SK-N-SH treated with all-trans-retinoic acid at 6 μM for 48 hours (cell line): ENCODE data around the gene GPR12.

Source experiments
- ATAC-seq: fragments of 200-7000 bp; cut with Tn5 transposase; 3 replicates; pipeline ENCODE4 v1.9.1; 2020; ENCODE audit warnings: mild to moderate bottlenecking, moderate library complexity
- ARNTL ChIP-seq: fragments of 450-650 bp; formaldehyde crosslinking; IDR thresholded peaks from 2 replicates; pipeline ENCODE4 v1.5.0; 2020; ENCODE audit warnings: low read depth, mild to moderate bottlenecking, moderate library complexity, borderline replicate concordance
- BACH2 ChIP-seq: fragments of 250-450 bp; sonication (Bioruptor Pico); IDR thresholded peaks from 2 replicates; pipeline ENCODE4 v1.9.0; 2021; ENCODE audit warnings: mild to moderate bottlenecking, borderline replicate concordance
- CSDC2 ChIP-seq: fragments of 250-450 bp; sonication (Bioruptor Pico); IDR thresholded peaks from 2 replicates; pipeline ENCODE4 v1.5.0; 2020; ENCODE audit warnings: mild to moderate bottlenecking, moderate library complexity
- ESRRG ChIP-seq: fragments of 250-450 bp; sonication (Bioruptor Pico); IDR thresholded peaks from 2 replicates; pipeline ENCODE4 v1.6.1; 2021; ENCODE audit warnings: mild to moderate bottlenecking
- GLIS3 ChIP-seq: fragments of 250-450 bp; sonication (Bioruptor Pico); IDR thresholded peaks from 2 replicates; pipeline ENCODE4 v1.5.0; 2020; ENCODE audit warnings: mild to moderate bottlenecking, moderate library complexity
- ISL1 ChIP-seq: fragments of 250-450 bp; sonication (Bioruptor Pico); IDR thresholded peaks from 2 replicates; pipeline ENCODE4 v2.1.2; 2022; ENCODE audit warnings: mild to moderate bottlenecking, moderate library complexity
- PPARA ChIP-seq: fragments of 250-450 bp; sonication (Bioruptor Pico); IDR thresholded peaks from 2 replicates; pipeline ENCODE4 v1.5.0; 2020; ENCODE audit warnings: mild to moderate bottlenecking, borderline replicate concordance
- RARB ChIP-seq: fragments of 250-450 bp; sonication (Bioruptor Pico); IDR thresholded peaks from 2 replicates; pipeline ENCODE4 v1.8.0; 2021; ENCODE audit warnings: mild to moderate bottlenecking, moderate library complexity
- SNAI2 ChIP-seq: fragments of 250-450 bp; sonication (Bioruptor Pico); IDR thresholded peaks from 2 replicates; pipeline ENCODE4 v1.5.0; 2020; ENCODE audit warnings: mild to moderate bottlenecking, moderate library complexity
- TCF4 ChIP-seq: fragments of 250-450 bp; sonication (Bioruptor Pico); IDR thresholded peaks from 2 replicates; pipeline ENCODE4 v1.8.0; 2021; ENCODE audit warnings: mild to moderate bottlenecking, moderate library complexity, borderline replicate concordance
- TOX ChIP-seq: fragments of 250-450 bp; sonication (Bioruptor Pico); IDR thresholded peaks from 2 replicates; pipeline ENCODE4 v1.8.0; 2021; ENCODE audit warnings: mild to moderate bottlenecking, moderate library complexity, borderline replicate concordance
- ZC3H10 ChIP-seq: fragments of 250-450 bp; sonication (Bioruptor Pico); IDR thresholded peaks from 2 replicates; pipeline ENCODE4 v1.5.1; 2021; ENCODE audit warnings: mild to moderate bottlenecking, moderate library complexity
- ZFP3 ChIP-seq: fragments of 250-450 bp; sonication (Bioruptor Pico); IDR thresholded peaks from 2 replicates; pipeline ENCODE4 v1.5.0; 2020; ENCODE audit warnings: mild to moderate bottlenecking, moderate library complexity
- ZFP30 ChIP-seq: fragments of 450-650 bp; formaldehyde crosslinking; IDR thresholded peaks from 2 replicates; pipeline ENCODE4 v1.5.0; 2022; ENCODE audit warnings: mild to moderate bottlenecking, moderate library complexity
- ZNF70 ChIP-seq: fragments of 450-650 bp; formaldehyde crosslinking; IDR thresholded peaks from 2 replicates; pipeline ENCODE4 v1.5.0; 2020; ENCODE audit warnings: mild to moderate bottlenecking, moderate library complexity
- ZNF8 ChIP-seq: fragments of 450-650 bp; formaldehyde crosslinking; IDR thresholded peaks from 2 replicates; pipeline ENCODE4 v1.5.0; 2020; ENCODE audit warnings: mild to moderate bottlenecking, moderate library complexity
- TF ChIP-seq, protein P1 (sequence below): fragments of 250-450 bp; sonication (Bioruptor Pico); IDR thresholded peaks from 2 replicates; pipeline ENCODE4 v1.5.1; 2020; ENCODE audit warnings: low read depth, mild to moderate bottlenecking, moderate library complexity
- TF ChIP-seq, protein P2 (sequence below): fragments of 250-450 bp; sonication (Bioruptor Pico); IDR thresholded peaks from 2 replicates; pipeline ENCODE4 v1.8.0; 2020; ENCODE audit warnings: mild to moderate bottlenecking, moderate library complexity, borderline replicate concordance
- TF ChIP-seq, protein P3 (sequence below): fragments of 250-450 bp; sonication (Bioruptor Pico); IDR thresholded peaks from 2 replicates; pipeline ENCODE4 v1.5.1; 2021; ENCODE audit warnings: mild to moderate bottlenecking, moderate library complexity
- TF ChIP-seq, protein P4 (sequence below): fragments of 250-450 bp; sonication (Bioruptor Pico); IDR thresholded peaks from 2 replicates; pipeline ENCODE4 v1.8.0; 2021; ENCODE audit warnings: low read depth, mild to moderate bottlenecking, moderate library complexity, borderline replicate concordance
- TF ChIP-seq, protein P5 (sequence below): fragments of 250-450 bp; sonication (Bioruptor Pico); IDR thresholded peaks from 2 replicates; pipeline ENCODE4 v1.5.0; 2020; ENCODE audit warnings: mild to moderate bottlenecking, moderate library complexity

Gene GPR12

DNA sequence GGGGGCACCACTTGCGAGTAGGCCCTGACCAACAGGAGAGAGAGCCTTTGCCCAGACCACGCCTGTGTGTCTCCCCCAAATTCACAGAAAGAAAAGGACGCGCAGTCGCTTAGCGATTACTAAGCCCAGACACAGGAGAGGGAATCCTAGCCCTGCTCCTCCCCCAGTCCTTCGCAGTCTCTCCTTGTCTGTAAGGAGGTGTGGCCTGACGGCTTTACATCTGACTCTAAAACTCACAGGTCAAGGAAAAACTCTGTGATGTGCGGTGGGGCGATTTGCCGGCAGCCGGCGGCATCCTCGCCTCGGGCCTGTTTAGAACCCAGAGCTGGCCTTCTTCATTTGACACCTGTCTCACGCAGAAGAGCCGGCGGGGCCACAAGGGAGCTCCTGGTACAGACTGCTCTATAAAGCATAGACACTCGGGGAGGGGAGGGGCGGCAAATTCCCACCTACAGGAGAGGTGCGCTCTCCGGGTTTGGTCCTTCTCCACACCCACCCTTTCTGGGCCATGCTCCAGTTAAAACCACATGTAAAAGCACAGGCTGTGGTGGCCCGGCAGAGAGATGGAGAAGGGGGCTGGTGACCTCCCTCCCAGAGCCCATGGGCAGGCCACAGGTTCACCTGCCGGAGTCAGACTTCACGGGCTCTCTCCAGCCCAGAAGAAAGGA lies 17.8 kb downstream of the GPR12 start:
- no peak for TF ChIP-seq ZFP30 (CRISPR knock-in tag)
- TF ChIP-seq, protein P1, sequence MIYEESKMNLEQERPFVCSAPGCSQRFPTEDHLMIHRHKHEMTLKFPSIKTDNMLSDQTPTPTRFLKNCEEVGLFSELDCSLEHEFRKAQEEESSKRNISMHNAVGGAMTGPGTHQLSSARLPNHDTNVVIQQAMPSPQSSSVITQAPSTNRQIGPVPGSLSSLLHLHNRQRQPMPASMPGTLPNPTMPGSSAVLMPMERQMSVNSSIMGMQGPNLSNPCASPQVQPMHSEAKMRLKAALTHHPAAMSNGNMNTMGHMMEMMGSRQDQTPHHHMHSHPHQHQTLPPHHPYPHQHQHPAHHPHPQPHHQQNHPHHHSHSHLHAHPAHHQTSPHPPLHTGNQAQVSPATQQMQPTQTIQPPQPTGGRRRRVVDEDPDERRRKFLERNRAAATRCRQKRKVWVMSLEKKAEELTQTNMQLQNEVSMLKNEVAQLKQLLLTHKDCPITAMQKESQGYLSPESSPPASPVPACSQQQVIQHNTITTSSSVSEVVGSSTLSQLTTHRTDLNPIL (CRISPR knock-in tag): no peak
- TF ChIP-seq, protein P2, sequence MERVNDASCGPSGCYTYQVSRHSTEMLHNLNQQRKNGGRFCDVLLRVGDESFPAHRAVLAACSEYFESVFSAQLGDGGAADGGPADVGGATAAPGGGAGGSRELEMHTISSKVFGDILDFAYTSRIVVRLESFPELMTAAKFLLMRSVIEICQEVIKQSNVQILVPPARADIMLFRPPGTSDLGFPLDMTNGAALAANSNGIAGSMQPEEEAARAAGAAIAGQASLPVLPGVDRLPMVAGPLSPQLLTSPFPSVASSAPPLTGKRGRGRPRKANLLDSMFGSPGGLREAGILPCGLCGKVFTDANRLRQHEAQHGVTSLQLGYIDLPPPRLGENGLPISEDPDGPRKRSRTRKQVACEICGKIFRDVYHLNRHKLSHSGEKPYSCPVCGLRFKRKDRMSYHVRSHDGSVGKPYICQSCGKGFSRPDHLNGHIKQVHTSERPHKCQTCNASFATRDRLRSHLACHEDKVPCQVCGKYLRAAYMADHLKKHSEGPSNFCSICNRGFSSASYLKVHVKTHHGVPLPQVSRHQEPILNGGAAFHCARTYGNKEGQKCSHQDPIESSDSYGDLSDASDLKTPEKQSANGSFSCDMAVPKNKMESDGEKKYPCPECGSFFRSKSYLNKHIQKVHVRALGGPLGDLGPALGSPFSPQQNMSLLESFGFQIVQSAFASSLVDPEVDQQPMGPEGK (CRISPR knock-in tag): no peak
- TF ChIP-seq ZNF8 (CRISPR knock-in tag): no peak
- no peak for TF ChIP-seq ARNTL (CRISPR knock-in tag)
- TF ChIP-seq ESRRG: no peak
- TF ChIP-seq ZC3H10: no peak
- no peak for TF ChIP-seq TCF4 (CRISPR knock-in tag)
- no peak for TF ChIP-seq BACH2 (CRISPR knock-in tag)
- TF ChIP-seq, protein P3, sequence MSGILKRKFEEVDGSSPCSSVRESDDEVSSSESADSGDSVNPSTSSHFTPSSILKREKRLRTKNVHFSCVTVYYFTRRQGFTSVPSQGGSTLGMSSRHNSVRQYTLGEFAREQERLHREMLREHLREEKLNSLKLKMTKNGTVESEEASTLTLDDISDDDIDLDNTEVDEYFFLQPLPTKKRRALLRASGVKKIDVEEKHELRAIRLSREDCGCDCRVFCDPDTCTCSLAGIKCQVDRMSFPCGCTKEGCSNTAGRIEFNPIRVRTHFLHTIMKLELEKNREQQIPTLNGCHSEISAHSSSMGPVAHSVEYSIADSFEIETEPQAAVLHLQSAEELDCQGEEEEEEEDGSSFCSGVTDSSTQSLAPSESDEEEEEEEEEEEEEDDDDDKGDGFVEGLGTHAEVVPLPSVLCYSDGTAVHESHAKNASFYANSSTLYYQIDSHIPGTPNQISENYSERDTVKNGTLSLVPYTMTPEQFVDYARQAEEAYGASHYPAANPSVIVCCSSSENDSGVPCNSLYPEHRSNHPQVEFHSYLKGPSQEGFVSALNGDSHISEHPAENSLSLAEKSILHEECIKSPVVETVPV (CRISPR knock-in tag): no peak
- TF ChIP-seq GLIS3 (CRISPR knock-in tag): no peak
- no peak for ATAC-seq

DNA sequence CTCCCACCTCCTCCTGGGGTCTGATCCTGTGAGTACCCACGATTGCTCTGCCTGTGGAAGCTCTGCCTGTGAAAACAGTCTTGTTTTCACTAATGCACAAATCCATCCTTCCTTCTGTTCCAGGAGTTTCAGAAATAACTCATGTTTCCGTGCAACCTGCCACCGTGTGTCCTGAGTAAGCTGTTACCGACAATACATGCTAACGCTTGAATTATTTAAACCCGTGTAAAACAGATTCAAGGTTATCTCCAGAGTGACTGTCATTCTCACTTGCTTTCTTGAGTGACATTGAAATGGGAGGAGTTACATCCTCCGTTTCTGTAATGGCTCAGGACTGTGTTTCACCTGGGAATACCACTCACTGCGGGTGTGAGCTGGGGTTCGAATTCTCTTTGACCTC lies 24.9 kb downstream of the GPR12 start:
- no peak for ATAC-seq
- no peak for TF ChIP-seq ISL1
- TF ChIP-seq CSDC2 (CRISPR knock-in tag): no peak
- TF ChIP-seq TOX (CRISPR knock-in tag): no peak
- TF ChIP-seq ARNTL (CRISPR knock-in tag): no peak
- TF ChIP-seq, protein P4, sequence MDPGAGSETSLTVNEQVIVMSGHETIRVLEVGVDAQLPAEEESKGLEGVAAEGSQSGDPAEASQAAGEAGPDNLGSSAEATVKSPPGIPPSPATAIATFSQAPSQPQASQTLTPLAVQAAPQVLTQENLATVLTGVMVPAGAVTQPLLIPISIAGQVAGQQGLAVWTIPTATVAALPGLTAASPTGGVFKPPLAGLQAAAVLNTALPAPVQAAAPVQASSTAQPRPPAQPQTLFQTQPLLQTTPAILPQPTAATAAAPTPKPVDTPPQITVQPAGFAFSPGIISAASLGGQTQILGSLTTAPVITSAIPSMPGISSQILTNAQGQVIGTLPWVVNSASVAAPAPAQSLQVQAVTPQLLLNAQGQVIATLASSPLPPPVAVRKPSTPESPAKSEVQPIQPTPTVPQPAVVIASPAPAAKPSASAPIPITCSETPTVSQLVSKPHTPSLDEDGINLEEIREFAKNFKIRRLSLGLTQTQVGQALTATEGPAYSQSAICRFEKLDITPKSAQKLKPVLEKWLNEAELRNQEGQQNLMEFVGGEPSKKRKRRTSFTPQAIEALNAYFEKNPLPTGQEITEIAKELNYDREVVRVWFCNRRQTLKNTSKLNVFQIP (CRISPR knock-in tag): no peak
- no peak for TF ChIP-seq ZFP3 (CRISPR knock-in tag)
- no peak for TF ChIP-seq BACH2 (CRISPR knock-in tag)
- no peak for TF ChIP-seq RARB
- TF ChIP-seq ZC3H10: no peak
- TF ChIP-seq ZFP30 (CRISPR knock-in tag): no peak
- TF ChIP-seq ZNF70: no peak
- TF ChIP-seq ZNF8 (CRISPR knock-in tag): no peak
- no peak for TF ChIP-seq SNAI2 (CRISPR knock-in tag)
- no peak for TF ChIP-seq PPARA (CRISPR knock-in tag)

DNA sequence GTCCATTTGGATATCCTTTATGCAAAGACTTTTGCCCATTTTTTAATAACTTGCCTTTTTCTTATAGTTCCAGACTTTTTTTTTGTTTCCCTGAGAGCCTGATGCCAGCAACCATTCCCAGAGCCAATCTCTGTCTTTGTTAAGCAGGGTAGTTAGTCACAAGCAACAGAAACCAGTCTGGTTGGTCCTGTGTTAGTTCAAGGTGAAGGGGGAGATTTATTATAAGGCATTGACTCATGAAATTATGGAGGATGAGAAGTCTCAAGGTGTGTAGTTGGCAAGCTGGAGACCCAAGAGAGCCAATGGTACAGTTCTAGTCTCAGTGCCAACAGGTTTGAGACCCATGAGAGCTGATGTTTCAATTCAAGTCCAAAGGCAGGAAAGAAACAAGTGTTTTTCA lies 33.0 kb downstream of the GPR12 start:
- no peak for TF ChIP-seq PPARA (CRISPR knock-in tag)

DNA sequence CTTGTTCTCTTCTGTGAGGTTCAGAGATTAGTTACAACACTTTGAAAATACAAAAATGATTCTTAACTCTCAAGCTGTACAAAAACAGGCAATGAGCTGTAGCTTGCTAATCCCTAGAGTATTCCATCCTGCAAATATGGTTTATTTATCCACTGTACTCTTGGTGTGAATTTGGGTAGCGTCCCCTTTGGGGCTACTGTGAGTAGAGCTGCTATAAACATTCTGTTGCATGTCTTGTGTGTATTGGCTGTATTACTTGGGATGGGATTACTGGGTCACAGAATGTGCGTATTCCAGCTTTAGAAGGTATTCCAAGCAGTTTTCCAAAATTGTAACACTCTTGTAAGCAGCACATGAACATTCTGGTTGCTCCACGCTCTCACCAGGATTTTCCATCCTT lies 33.5 kb downstream of the GPR12 start:
- TF ChIP-seq CSDC2 (CRISPR knock-in tag) (no peak), TCF4 (CRISPR knock-in tag) (no peak), PPARA (CRISPR knock-in tag) (no peak), ARNTL (CRISPR knock-in tag) (no peak), ZFP30 (CRISPR knock-in tag) (no peak), TOX (CRISPR knock-in tag) (no peak), ISL1 (no peak), ESRRG (no peak), ZC3H10 (no peak)
- TF ChIP-seq, protein P3 (CRISPR knock-in tag): no peak
- TF ChIP-seq, protein P5, sequence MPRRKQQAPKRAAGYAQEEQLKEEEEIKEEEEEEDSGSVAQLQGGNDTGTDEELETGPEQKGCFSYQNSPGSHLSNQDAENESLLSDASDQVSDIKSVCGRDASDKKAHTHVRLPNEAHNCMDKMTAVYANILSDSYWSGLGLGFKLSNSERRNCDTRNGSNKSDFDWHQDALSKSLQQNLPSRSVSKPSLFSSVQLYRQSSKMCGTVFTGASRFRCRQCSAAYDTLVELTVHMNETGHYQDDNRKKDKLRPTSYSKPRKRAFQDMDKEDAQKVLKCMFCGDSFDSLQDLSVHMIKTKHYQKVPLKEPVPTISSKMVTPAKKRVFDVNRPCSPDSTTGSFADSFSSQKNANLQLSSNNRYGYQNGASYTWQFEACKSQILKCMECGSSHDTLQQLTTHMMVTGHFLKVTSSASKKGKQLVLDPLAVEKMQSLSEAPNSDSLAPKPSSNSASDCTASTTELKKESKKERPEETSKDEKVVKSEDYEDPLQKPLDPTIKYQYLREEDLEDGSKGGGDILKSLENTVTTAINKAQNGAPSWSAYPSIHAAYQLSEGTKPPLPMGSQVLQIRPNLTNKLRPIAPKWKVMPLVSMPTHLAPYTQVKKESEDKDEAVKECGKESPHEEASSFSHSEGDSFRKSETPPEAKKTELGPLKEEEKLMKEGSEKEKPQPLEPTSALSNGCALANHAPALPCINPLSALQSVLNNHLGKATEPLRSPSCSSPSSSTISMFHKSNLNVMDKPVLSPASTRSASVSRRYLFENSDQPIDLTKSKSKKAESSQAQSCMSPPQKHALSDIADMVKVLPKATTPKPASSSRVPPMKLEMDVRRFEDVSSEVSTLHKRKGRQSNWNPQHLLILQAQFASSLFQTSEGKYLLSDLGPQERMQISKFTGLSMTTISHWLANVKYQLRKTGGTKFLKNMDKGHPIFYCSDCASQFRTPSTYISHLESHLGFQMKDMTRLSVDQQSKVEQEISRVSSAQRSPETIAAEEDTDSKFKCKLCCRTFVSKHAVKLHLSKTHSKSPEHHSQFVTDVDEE (CRISPR knock-in tag): no peak
- ATAC-seq: no peak

More for the DNA sequence above, 33.0 kb downstream of the GPR12 start:
- ATAC-seq: no peak
